Gastrocnemius medialis (tissue), 4 donors: ENCODE measurements around the gene ISOC1. TPM values are rescaled to one million over a fixed set of nuclear protein-coding genes. Genes with fewer than 3 reads are reported as not detected.
A peak's percentile ranks its signal among the peaks of the same experiment; 100 is the strongest.

Source experiments
- ATAC-seq, 2 donors: fragments of 150-250 bp; one replicate each; pipeline ENCODE4 v1.9.1; 2016
- DNase-seq, 2 donors: peaks; one replicate each; pipeline ENCODE4 v3.0.0-alpha.2; 2019
- H3K27ac ChIP-seq, 4 donors: fragments of 200-600 bp; sonication (generic); 1 replicate in 1 of 4; 2 replicates in 3 of 4; pipeline ENCODE4 v1.5.1; 2016 to 2018; ENCODE audit warnings: mild to moderate bottlenecking in 2 of 4, moderate library complexity in 1 of 4
- H3K27me3 ChIP-seq, 3 donors: fragments of 200-600 bp; sonication (generic) in 2 of 3; 1 replicate in 1 of 3; 2 replicates in 2 of 3; pipeline versions ENCODE4 v1.5.1 to v1.6.0; 2016 to 2019; ENCODE audit warnings: mild to moderate bottlenecking in 1 of 3, moderate library complexity in 1 of 3
- H3K36me3 ChIP-seq, 2 donors: fragments of 200-600 bp; sonication (generic) in 1 of 2; one replicate each; pipeline ENCODE4 v1.5.1; 2017 to 2018
- H3K4me1 ChIP-seq, 2 donors: fragments of 200-600 bp; sonication (generic) in 1 of 2; one replicate each; pipeline ENCODE4 v1.5.1; 2016 to 2017; ENCODE audit warnings: mild to moderate bottlenecking in 2 of 2
- H3K4me3 ChIP-seq, 4 donors: fragments of 200-600 bp; sonication (generic) in 3 of 4; 1 replicate in 1 of 4; 2 replicates in 3 of 4; pipeline ENCODE4 v1.5.1; 2016 to 2019; ENCODE audit warnings: mild to moderate bottlenecking in 2 of 4
- H3K9me3 ChIP-seq, 3 donors: fragments of 200-600 bp; sonication (generic) in 2 of 3; 1 replicate in 1 of 3; 2 replicates in 2 of 3; pipeline ENCODE4 v1.5.1; 2016 to 2019
- CTCF ChIP-seq, 5 experiments: fragments of 450-650 bp in 3 of 5; fragments of 200-600 bp in 2 of 5; sonication (generic) in 2 of 5; IDR thresholded peaks in 4 of 5; conservative IDR thresholded peaks in 1 of 5; 1 replicate in 4 of 5; 2 replicates in 1 of 5; pipeline ENCODE4 v1.5.1; 2016 to 2019; ENCODE audit warnings: antibody characterized with exemption in 5 of 5, mild to moderate bottlenecking in 3 of 5, moderate library complexity in 3 of 5
- POLR2A ChIP-seq, 2 donors: fragments of 450-650 bp; IDR thresholded peaks; one replicate each; pipeline ENCODE4 v1.6.1; 2017; ENCODE audit warnings: antibody characterized with exemption in 2 of 2, mild to moderate bottlenecking in 2 of 2, moderate library complexity in 2 of 2
- in situ Hi-C, 4 donors: fragments of 200-750 bp; cut with MboI; loops; one replicate each; pipeline versions ENCODE4 v1.15.0 to v1.8.0; 2017; ENCODE audit warnings: low sequenced_read_pairs in 4 of 4
- intact Hi-C: fragments of 100-400 bp; cut with DNase I; formaldehyde crosslinking; loops from one replicate; pipeline ENCODE4 v1.15.1; 2023; ENCODE audit warnings: low total_unique reads
- total RNA-seq, 4 donors: library from RNA; depleted of rRNA; stranded (reverse); fragments of >200 nt; gene quantifications; one replicate each; pipeline versions ENCODE4 v1.1.0 to v1.2.3, GENCODE V29; 2016

The ISOC1 gene
- total RNA-seq = 10 to 100 TPM; 11.0 to 14.0 (median 12.9) TPM

- H3K27ac ChIP-seq = peak within 1 kb of the TSS; percentile 84 to 89 (median 85)
- TF ChIP-seq POLR2A (IDR thresholded peaks at IDR 0.05) (peak; percentile 80 to 90), CTCF (IDR thresholded peaks at IDR 0.05 in 4 of 5, conservative IDR thresholded peaks at IDR 0.05 in 1 of 5) (no peak)
- in situ Hi-C loops = no loop called here
- intact Hi-C loops = loop anchor here (10.0 kb wide), 2 partner anchors 190 to 1220 kb away; no protein-coding TSS in a partner anchor
- H3K27me3 ChIP-seq = no peaks in the 10 kb centered on the region
- peaks cover 31 to 37% of the 10 kb centered on the region in 2 donors for H3K4me1 ChIP-seq
- no peaks in the 10 kb centered on the region for H3K9me3 ChIP-seq
- H3K36me3 ChIP-seq = no peaks in the 10 kb centered on the region
- DNase-seq (peak; percentile 68 to 79), ATAC-seq (peak; percentile 83 to 85)
- H3K4me3 ChIP-seq = peak within 1 kb of the TSS; percentile 77 to 95 (median 88)
These were observed at the start of gene ISOC1 for GRCh38 chr5:129094087-129094923. ISOC1 (plus strand) TSS chr5:129094749; CDS start chr5:129094767, 18 bp downstream.

- intact Hi-C loops = no loop called here
These were observed 48.4 kb upstream of the ISOC1 start for GRCh38 chr5:129046151-129046550.

GRCh38 chr5:129048509-129048908 lies 46.0 kb upstream of the ISOC1 start:
- in situ Hi-C loops (no loop called here), intact Hi-C loops (no loop called here)
- no peak for DNase-seq
- Histone ChIP-seq H3K9me3 (no peaks in the 10 kb centered on the region), H3K4me1 (no peaks in the 10 kb centered on the region), H3K27me3 (no peaks in the 10 kb centered on the region), H3K27ac (no peak overlapping the region), H3K36me3 (no peaks in the 10 kb centered on the region), H3K4me3 (no peak overlapping the region)
- ATAC-seq = no peak
- no peak for TF ChIP-seq POLR2A (IDR thresholded peaks at IDR 0.05)
- no peak for TF ChIP-seq CTCF (IDR thresholded peaks at IDR 0.05 in 4 of 5, conservative IDR thresholded peaks at IDR 0.05 in 1 of 5)

More at GRCh38 chr5:129046151-129046550, 48.4 kb upstream of the ISOC1 start:
- H3K4me3 ChIP-seq = no peak overlapping the region
- no peak overlapping the region for H3K27ac ChIP-seq
- in situ Hi-C loops = no loop called here
- no peaks in the 10 kb centered on the region for H3K9me3 ChIP-seq
- H3K27me3 ChIP-seq = no peaks in the 10 kb centered on the region
- H3K36me3 ChIP-seq = no peaks in the 10 kb centered on the region
- no peak for ATAC-seq
- no peaks in the 10 kb centered on the region for H3K4me1 ChIP-seq
- DNase-seq = no peak
- TF ChIP-seq POLR2A (IDR thresholded peaks at IDR 0.05) (no peak), CTCF (IDR thresholded peaks at IDR 0.05 in 4 of 5, conservative IDR thresholded peaks at IDR 0.05 in 1 of 5) (no peak)

- ATAC-seq (no peak), DNase-seq (no peak)
- Histone ChIP-seq H3K27me3 (no peaks in the 10 kb centered on the region), H3K27ac (no peak overlapping the region), H3K9me3 (no peaks in the 10 kb centered on the region), H3K4me3 (no peak overlapping the region), H3K4me1 (no peaks in the 10 kb centered on the region), H3K36me3 (no peaks in the 10 kb centered on the region)
- TF ChIP-seq CTCF (IDR thresholded peaks at IDR 0.05 in 4 of 5, conservative IDR thresholded peaks at IDR 0.05 in 1 of 5) (no peak), POLR2A (IDR thresholded peaks at IDR 0.05) (no peak)
- in situ Hi-C loops (no loop called here), intact Hi-C loops (no loop called here)
These were observed 45.3 kb upstream of the ISOC1 start for GRCh38 chr5:129049126-129049799.
